WTC11 (cell line): Measurements from ENCODE around the gene WNK1. TPM values are rescaled to one million over a fixed set of nuclear protein-coding genes. Genes with fewer than 3 reads are reported as not detected.

Experiments used
- ATAC-seq: fragments of 200-7000 bp; cut with Tn5 transposase; 2 replicates; pipeline ENCODE4 v1.10.0; 2021; ENCODE audit warnings: mild to moderate bottlenecking, moderate library complexity
- CTCF ChIA-PET: fragments of 300-600 bp; sonication (Branson Sonifier 250); formaldehyde crosslinking; loops from one replicate; lab custom pipeline; 2021; ENCODE audit warnings: antibody characterized with exemption; lab: Charles Lee
- POLR2A ChIA-PET: fragments of 350-600 bp; sonication (Branson Sonifier 250); formaldehyde crosslinking; loops from one replicate; lab custom pipeline; 2021; ENCODE audit warnings: antibody characterized with exemption; lab: Charles Lee
- DNase-seq: peaks from one replicate; pipeline ENCODE4 v3.0.0; 2021; ENCODE audit warnings: low spot score
- H3K27ac Mint-ChIP-seq: 2 replicates; pipeline ENCODE4 v1.8.0; 2021; ENCODE audit warnings: mixed read lengths
- H3K27me3 Mint-ChIP-seq: 2 replicates; pipeline ENCODE4 v1.8.0; 2021; ENCODE audit warnings: low read depth, mild to moderate bottlenecking, moderate library complexity, mixed read lengths
- H3K36me3 Mint-ChIP-seq: 2 replicates; pipeline ENCODE4 v1.8.0; 2021; ENCODE audit warnings: mixed read lengths
- H3K4me1 Mint-ChIP-seq: 2 replicates; pipeline ENCODE4 v1.8.0; 2022; ENCODE audit warnings: mixed read lengths
- H3K4me3 Mint-ChIP-seq: 2 replicates; pipeline ENCODE4 v1.8.0; 2021; ENCODE audit warnings: mild to moderate bottlenecking, moderate library complexity, mixed read lengths
- H3K9me3 Mint-ChIP-seq: 2 replicates; pipeline ENCODE4 v1.8.0; 2021; ENCODE audit warnings: mixed read lengths
- ESRRA ChIP-seq: sonication (generic); formaldehyde crosslinking; IDR thresholded peaks from 2 replicates; pipeline ENCODE4 v1.8.1; 2022; ENCODE audit warnings: mild to moderate bottlenecking, missing genetic modification reagents, borderline replicate concordance
- FOXK1 ChIP-seq: sonication (generic); formaldehyde crosslinking; IDR thresholded peaks from 2 replicates; pipeline ENCODE4 v1.8.0; 2022; ENCODE audit warnings: mild to moderate bottlenecking, moderate library complexity, missing genetic modification reagents
- HMGA2 ChIP-seq: fragments of 250-450 bp; sonication (Bioruptor Pico); IDR thresholded peaks from 2 replicates; pipeline ENCODE4 v1.4.0; 2021; ENCODE audit warnings: mild to moderate bottlenecking, moderate library complexity
- MXD4 ChIP-seq: fragments of 250-450 bp; sonication (Bioruptor Pico); IDR thresholded peaks from 2 replicates; pipeline ENCODE4 v1.8.0; 2021; ENCODE audit warnings: mild to moderate bottlenecking, moderate library complexity, borderline replicate concordance
- NFATC4 ChIP-seq: fragments of 250-450 bp; sonication (Bioruptor Pico); IDR thresholded peaks from 2 replicates; pipeline ENCODE4 v1.9.0; 2021; ENCODE audit warnings: mild to moderate bottlenecking
- NFYB ChIP-seq: sonication (generic); formaldehyde crosslinking; conservative IDR thresholded peaks from 2 replicates; pipeline ENCODE4 v1.8.0; 2022; ENCODE audit warnings: low read depth, missing genetic modification reagents
- TCF7 ChIP-seq: sonication (generic); formaldehyde crosslinking; IDR thresholded peaks from 2 replicates; pipeline ENCODE4 v1.8.0; 2022; ENCODE audit warnings: mild to moderate bottlenecking, low read depth, missing genetic modification reagents, moderate library complexity
- ZNF121 ChIP-seq: sonication (generic); formaldehyde crosslinking; IDR thresholded peaks from 2 replicates; pipeline ENCODE4 v1.8.0; 2023; ENCODE audit warnings: missing genetic modification reagents
- total RNA-seq: library from RNA; stranded (reverse); gene quantifications from 3 replicates; pipeline ENCODE4 v1.2.3, GENCODE V29; 2021
- TF ChIP-seq, protein P1 (sequence below): sonication (generic); formaldehyde crosslinking; IDR thresholded peaks from 2 replicates; pipeline ENCODE4 v1.8.1; 2023; ENCODE audit warnings: mild to moderate bottlenecking, missing genetic modification reagents
- TF ChIP-seq, protein P2 (sequence below): sonication (generic); formaldehyde crosslinking; IDR thresholded peaks from 2 replicates; pipeline ENCODE4 v1.8.1; 2023; ENCODE audit warnings: mild to moderate bottlenecking, missing genetic modification reagents, moderate library complexity
- TF ChIP-seq, protein P3 (sequence below): sonication (generic); formaldehyde crosslinking; IDR thresholded peaks from 2 replicates; pipeline ENCODE4 v1.8.1; 2023; ENCODE audit warnings: mild to moderate bottlenecking, missing genetic modification reagents, moderate library complexity
- TF ChIP-seq, protein P4 (sequence below): fragments of 250-450 bp; sonication (Bioruptor Pico); conservative IDR thresholded peaks from 2 replicates; pipeline ENCODE4 v1.9.0; 2021; ENCODE audit warnings: mild to moderate bottlenecking
- TF ChIP-seq, protein P5 (sequence below): sonication (generic); formaldehyde crosslinking; IDR thresholded peaks from 2 replicates; pipeline ENCODE4 v1.8.1; 2022; ENCODE audit warnings: low read depth, missing genetic modification reagents, borderline replicate concordance
- TF ChIP-seq, protein P6 (sequence below): sonication (generic); formaldehyde crosslinking; conservative IDR thresholded peaks from 2 replicates; pipeline ENCODE4 v1.8.1; 2022; ENCODE audit warnings: mild to moderate bottlenecking, missing genetic modification reagents
- TF ChIP-seq, protein P7 (sequence below): sonication (generic); formaldehyde crosslinking; IDR thresholded peaks from 2 replicates; pipeline ENCODE4 v1.8.1; 2022; ENCODE audit warnings: low read depth, mild to moderate bottlenecking, moderate library complexity, missing genetic modification reagents, borderline replicate concordance

Gene WNK1
- total RNA-seq, 1 experiment from 2014 or later, result 118 TPM

DNA sequence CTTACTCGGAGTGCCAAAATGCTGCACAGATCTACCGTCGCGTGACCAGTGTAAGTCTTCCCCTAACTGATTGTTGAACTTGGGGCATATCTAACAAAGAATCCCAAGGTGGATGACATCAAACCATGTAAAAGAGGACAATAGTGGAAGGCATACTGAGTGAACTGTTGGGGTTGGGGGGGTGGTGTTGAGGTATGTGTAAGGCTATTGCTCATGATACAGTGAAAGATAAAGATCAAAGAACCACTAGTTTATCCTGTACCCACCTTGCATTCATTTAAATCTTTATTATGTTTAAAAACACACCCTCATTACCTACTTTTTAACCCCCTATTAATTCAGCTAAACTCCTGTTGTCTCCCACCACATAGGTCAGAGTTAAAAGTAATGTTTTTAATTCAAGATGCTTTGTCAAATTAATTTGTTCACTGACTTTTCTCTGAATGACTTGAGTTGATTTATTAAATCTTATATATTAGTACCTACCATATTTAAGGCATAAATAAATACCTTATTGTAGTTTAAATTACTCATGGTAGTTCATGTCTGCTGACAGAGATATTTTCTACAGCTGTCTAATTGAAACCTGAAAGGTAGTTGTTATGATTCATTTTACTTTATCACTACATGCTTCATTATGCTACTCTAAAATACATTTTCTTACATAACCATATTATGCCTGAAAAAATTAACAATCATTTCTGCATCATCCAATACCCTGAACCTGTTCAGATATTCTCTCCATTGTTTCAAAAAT lies 77.9 kb downstream of the WNK1 start:
- no peak for TF ChIP-seq FOXK1 (CRISPR knock-in tag)
- no peaks in the 10 kb centered on the region for H3K27me3 Mint-ChIP-seq
- CTCF ChIA-PET, result no interaction called here
- ATAC-seq (no peak), DNase-seq (no peak)
- peaks cover 28% of the 10 kb centered on the region for H3K36me3 Mint-ChIP-seq
- H3K4me3 Mint-ChIP-seq, result no peak overlapping the region
- H3K27ac Mint-ChIP-seq, result no peak overlapping the region; the same call in 1 of the 2 replicates
- no peaks in the 10 kb centered on the region for H3K4me1 Mint-ChIP-seq
- no peaks in the 10 kb centered on the region for H3K9me3 Mint-ChIP-seq
- POLR2A ChIA-PET, result no interaction called here

DNA sequence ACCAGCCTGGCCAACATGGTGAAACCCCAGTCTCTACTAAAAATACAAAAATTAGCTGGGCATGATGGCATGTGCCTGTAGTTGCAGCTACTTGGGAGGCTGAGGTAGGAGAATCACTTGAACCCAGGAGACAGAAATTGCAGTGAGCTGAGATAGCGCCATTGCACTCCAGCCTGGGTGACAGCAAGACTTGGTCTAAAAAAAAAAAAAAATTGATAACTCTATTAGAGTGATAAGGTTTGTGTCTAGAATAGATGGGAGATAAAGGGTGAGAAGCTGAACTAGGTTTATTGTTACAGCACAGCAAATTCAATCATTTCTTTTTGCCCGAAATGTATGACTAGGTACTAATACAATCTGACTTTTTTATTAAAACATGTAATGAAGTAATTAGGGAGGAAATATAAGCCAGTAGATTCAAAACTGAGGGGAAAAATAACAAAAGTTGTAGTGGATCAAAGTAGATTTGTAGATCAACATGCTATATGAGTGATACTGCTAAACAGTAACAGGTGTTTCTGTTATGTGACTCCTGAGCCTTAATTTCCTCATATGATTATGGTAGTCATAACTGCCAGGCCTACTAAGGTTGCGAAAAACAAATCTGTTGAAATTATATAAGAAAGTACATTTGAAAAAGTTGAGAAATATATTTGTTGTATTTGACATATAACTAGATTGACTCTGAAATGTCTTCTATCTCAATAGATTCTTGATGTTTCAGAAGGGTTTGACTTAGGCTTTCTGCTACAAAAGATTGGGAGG lies 83.6 kb downstream of the WNK1 start:
- POLR2A ChIA-PET, result no interaction called here
- Mint-ChIP-seq H3K36me3 (peaks cover 8% of the 10 kb centered on the region), H3K27ac (no peak overlapping the region)

More for the DNA sequence above, 83.6 kb downstream of the WNK1 start:
- H3K4me3 Mint-ChIP-seq, result no peak overlapping the region
- H3K4me1 Mint-ChIP-seq, result no peaks in the 10 kb centered on the region
- CTCF ChIA-PET, result no interaction called here
- H3K27me3 Mint-ChIP-seq, result no peaks in the 10 kb centered on the region
- TF ChIP-seq ESRRA (CRISPR knock-in tag), result no peak
- TF ChIP-seq, protein P1, sequence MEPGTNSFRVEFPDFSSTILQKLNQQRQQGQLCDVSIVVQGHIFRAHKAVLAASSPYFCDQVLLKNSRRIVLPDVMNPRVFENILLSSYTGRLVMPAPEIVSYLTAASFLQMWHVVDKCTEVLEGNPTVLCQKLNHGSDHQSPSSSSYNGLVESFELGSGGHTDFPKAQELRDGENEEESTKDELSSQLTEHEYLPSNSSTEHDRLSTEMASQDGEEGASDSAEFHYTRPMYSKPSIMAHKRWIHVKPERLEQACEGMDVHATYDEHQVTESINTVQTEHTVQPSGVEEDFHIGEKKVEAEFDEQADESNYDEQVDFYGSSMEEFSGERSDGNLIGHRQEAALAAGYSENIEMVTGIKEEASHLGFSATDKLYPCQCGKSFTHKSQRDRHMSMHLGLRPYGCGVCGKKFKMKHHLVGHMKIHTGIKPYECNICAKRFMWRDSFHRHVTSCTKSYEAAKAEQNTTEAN (CRISPR knock-in tag), result no peak
- TF ChIP-seq HMGA2, result no peak
- no peak for TF ChIP-seq ZNF121
- TF ChIP-seq, protein P2, sequence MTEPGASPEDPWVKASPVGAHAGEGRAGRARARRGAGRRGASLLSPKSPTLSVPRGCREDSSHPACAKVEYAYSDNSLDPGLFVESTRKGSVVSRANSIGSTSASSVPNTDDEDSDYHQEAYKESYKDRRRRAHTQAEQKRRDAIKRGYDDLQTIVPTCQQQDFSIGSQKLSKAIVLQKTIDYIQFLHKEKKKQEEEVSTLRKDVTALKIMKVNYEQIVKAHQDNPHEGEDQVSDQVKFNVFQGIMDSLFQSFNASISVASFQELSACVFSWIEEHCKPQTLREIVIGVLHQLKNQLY, result no peak
- TF ChIP-seq, protein P3, sequence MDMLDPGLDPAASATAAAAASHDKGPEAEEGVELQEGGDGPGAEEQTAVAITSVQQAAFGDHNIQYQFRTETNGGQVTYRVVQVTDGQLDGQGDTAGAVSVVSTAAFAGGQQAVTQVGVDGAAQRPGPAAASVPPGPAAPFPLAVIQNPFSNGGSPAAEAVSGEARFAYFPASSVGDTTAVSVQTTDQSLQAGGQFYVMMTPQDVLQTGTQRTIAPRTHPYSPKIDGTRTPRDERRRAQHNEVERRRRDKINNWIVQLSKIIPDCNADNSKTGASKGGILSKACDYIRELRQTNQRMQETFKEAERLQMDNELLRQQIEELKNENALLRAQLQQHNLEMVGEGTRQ (CRISPR knock-in tag), result no peak
- TF ChIP-seq TCF7 (CRISPR knock-in tag), result no peak
- no peak for TF ChIP-seq NFATC4 (CRISPR knock-in tag)
- TF ChIP-seq, protein P4, sequence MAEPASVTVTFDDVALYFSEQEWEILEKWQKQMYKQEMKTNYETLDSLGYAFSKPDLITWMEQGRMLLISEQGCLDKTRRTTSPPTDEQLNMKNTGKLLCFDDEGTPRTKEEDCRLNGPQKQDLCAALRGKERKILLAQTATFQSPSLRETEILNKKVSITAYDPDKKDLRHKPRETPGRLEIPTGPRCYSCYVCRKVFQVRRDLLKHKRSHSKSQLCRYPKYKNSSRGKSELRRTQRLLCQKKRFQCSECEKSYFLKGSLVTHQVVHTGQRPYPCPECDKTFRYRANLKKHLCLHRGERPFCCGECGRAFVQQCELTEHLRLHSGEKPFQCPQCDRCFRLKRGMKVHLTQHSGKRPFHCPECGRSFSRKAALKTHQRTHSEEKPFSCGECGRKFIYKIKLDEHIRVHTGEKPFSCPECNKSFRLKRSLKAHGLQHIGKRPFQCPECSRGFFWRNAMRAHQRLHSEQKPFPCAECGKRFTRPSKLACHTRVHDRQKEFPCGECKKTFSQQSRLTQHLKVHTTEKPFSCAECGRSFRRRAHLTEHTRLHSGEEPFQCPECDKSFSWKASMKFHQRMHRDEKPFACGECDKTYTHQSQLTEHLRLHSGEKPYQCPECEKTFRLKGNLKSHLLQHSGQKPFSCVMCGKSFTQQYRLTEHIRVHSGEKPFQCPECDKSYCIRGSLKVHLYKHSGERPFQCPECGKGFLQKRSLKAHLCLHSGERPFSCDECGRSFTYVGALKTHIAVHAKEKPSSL (CRISPR knock-in tag), result no peak
- no peak for TF ChIP-seq NFYB
- TF ChIP-seq, protein P5, sequence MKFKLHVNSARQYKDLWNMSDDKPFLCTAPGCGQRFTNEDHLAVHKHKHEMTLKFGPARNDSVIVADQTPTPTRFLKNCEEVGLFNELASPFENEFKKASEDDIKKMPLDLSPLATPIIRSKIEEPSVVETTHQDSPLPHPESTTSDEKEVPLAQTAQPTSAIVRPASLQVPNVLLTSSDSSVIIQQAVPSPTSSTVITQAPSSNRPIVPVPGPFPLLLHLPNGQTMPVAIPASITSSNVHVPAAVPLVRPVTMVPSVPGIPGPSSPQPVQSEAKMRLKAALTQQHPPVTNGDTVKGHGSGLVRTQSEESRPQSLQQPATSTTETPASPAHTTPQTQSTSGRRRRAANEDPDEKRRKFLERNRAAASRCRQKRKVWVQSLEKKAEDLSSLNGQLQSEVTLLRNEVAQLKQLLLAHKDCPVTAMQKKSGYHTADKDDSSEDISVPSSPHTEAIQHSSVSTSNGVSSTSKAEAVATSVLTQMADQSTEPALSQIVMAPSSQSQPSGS (CRISPR knock-in tag), result no peak
- TF ChIP-seq, protein P6, sequence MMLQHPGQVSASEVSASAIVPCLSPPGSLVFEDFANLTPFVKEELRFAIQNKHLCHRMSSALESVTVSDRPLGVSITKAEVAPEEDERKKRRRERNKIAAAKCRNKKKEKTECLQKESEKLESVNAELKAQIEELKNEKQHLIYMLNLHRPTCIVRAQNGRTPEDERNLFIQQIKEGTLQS (CRISPR knock-in tag), result no peak
- no peak for TF ChIP-seq MXD4 (CRISPR knock-in tag)
- TF ChIP-seq, protein P7, sequence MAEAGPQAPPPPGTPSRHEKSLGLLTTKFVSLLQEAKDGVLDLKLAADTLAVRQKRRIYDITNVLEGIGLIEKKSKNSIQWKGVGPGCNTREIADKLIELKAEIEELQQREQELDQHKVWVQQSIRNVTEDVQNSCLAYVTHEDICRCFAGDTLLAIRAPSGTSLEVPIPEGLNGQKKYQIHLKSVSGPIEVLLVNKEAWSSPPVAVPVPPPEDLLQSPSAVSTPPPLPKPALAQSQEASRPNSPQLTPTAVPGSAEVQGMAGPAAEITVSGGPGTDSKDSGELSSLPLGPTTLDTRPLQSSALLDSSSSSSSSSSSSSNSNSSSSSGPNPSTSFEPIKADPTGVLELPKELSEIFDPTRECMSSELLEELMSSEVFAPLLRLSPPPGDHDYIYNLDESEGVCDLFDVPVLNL (CRISPR knock-in tag), result no peak
- ATAC-seq, result no peak
- no peak for DNase-seq
- H3K9me3 Mint-ChIP-seq, result no peaks in the 10 kb centered on the region
